ENCODE measurements around the gene GRAMD4.

Gene GRAMD4

GRCh38 chr22:46687460-46687859, 67.3 kb downstream of the GRAMD4 start:
- H3K27ac ChIP-seq (ENCODE audit: low read depth, low read length, poor library complexity, severe bottlenecking) = no peak overlapping the region

GRCh38 chr22:46688949-46689348, 68.8 kb downstream of the GRAMD4 start:
- Histone ChIP-seq H3K4me1 (ENCODE audit: insufficient read depth, low read length, severe bottlenecking) (peaks cover 29% of the 10 kb centered on the region), H3K4me3 (ENCODE audit: low read depth, low read length, poor library complexity, severe bottlenecking) (no peak overlapping the region), H3K36me3 (ENCODE audit: insufficient read depth, low read length) (peaks cover 74% of the 10 kb centered on the region), H3K9ac (ENCODE audit: low read length) (no peak overlapping the region), H3K9me2 (ENCODE audit: low read depth, low read length) (no peaks in the 10 kb centered on the region), H3K27me3 (ENCODE audit: insufficient read depth, low read length) (no peaks in the 10 kb centered on the region), H3K4me2 (ENCODE audit: low read length) (no peak overlapping the region), H3K27ac (ENCODE audit: low read depth, low read length, poor library complexity, severe bottlenecking) (no peak overlapping the region), H2AFZ (ENCODE audit: low read length) (no peak overlapping the region), H3K9me3 (ENCODE audit: low read length) (no peaks in the 10 kb centered on the region), H3F3A (ENCODE audit: insufficient read depth, low read length) (no peaks in the 10 kb centered on the region), H3K79me2 (ENCODE audit: insufficient read depth, low read length) (no peaks in the 10 kb centered on the region), H4K20me1 (ENCODE audit: insufficient read depth, low read length) (no peaks in the 10 kb centered on the region)
- TF ChIP-seq EZH2 (IDR thresholded peaks at IDR 0.05; ENCODE audit: borderline replicate concordance, low read length) (no peak), CTCF (IDR thresholded peaks at IDR 0.05; ENCODE audit: low read length) (no peak)

More at GRCh38 chr22:46687460-46687859, 67.3 kb downstream of the GRAMD4 start:
- H2AFZ ChIP-seq (ENCODE audit: low read length) = no peak overlapping the region
- no peaks in the 10 kb centered on the region for H3K9me2 ChIP-seq (ENCODE audit: low read depth, low read length)
- H4K20me1 ChIP-seq (ENCODE audit: insufficient read depth, low read length) = no peaks in the 10 kb centered on the region
- no peaks in the 10 kb centered on the region for H3K27me3 ChIP-seq (ENCODE audit: insufficient read depth, low read length)
- no peak overlapping the region for H3K4me3 ChIP-seq (ENCODE audit: low read depth, low read length, poor library complexity, severe bottlenecking)
- H3K9ac ChIP-seq (ENCODE audit: low read length) = no peak overlapping the region
- H3F3A ChIP-seq (ENCODE audit: insufficient read depth, low read length) = no peaks in the 10 kb centered on the region
- no peaks in the 10 kb centered on the region for H3K9me3 ChIP-seq (ENCODE audit: low read length)
- no peaks in the 10 kb centered on the region for H3K79me2 ChIP-seq (ENCODE audit: insufficient read depth, low read length)
- peaks cover 62% of the 10 kb centered on the region for H3K36me3 ChIP-seq (ENCODE audit: insufficient read depth, low read length)
- H3K4me2 ChIP-seq (ENCODE audit: low read length) = no peak overlapping the region
- TF ChIP-seq EZH2 (IDR thresholded peaks at IDR 0.05; ENCODE audit: borderline replicate concordance, low read length) (no peak), CTCF (IDR thresholded peaks at IDR 0.05; ENCODE audit: low read length) (no peak)
- peaks cover 43% of the 10 kb centered on the region for H3K4me1 ChIP-seq (ENCODE audit: insufficient read depth, low read length, severe bottlenecking)

GRCh38 chr22:46690146-46690545, 70.0 kb downstream of the GRAMD4 start:
- H3K9me3 ChIP-seq (ENCODE audit: low read length) = no peaks in the 10 kb centered on the region
- no peak for TF ChIP-seq EZH2 (IDR thresholded peaks at IDR 0.05; ENCODE audit: borderline replicate concordance, low read length)
- TF ChIP-seq CTCF (IDR thresholded peaks at IDR 0.05; ENCODE audit: low read length) = no peak
- H3K79me2 ChIP-seq (ENCODE audit: insufficient read depth, low read length) = no peaks in the 10 kb centered on the region
- no peaks in the 10 kb centered on the region for H3K27me3 ChIP-seq (ENCODE audit: insufficient read depth, low read length)
- H3K4me2 ChIP-seq (ENCODE audit: low read length) = no peak overlapping the region
- no peak overlapping the region for H3K9ac ChIP-seq (ENCODE audit: low read length)
- H3F3A ChIP-seq (ENCODE audit: insufficient read depth, low read length) = no peaks in the 10 kb centered on the region
- H2AFZ ChIP-seq (ENCODE audit: low read length) = no peak overlapping the region
- H3K36me3 ChIP-seq (ENCODE audit: insufficient read depth, low read length) = peaks cover 86% of the 10 kb centered on the region
- no peak overlapping the region for H3K4me3 ChIP-seq (ENCODE audit: low read depth, low read length, poor library complexity, severe bottlenecking)
- H3K4me1 ChIP-seq (ENCODE audit: insufficient read depth, low read length, severe bottlenecking) = peaks cover 17% of the 10 kb centered on the region
- no peaks in the 10 kb centered on the region for H4K20me1 ChIP-seq (ENCODE audit: insufficient read depth, low read length)
- H3K27ac ChIP-seq (ENCODE audit: low read depth, low read length, poor library complexity, severe bottlenecking) = no peak overlapping the region
- H3K9me2 ChIP-seq (ENCODE audit: low read depth, low read length) = no peaks in the 10 kb centered on the region

All from OCI-LY1 (cell line).